ENCODE data around the gene AMPH. TPM values are rescaled to one million over a fixed set of nuclear protein-coding genes. Genes with fewer than 3 reads are reported as not detected.

The AMPH gene
- total RNA-seq: 10 to 100 TPM in 3 of 4 donors, under 1 TPM in 1; 0.51 to 19.6 (median 11.6) TPM

DNA sequence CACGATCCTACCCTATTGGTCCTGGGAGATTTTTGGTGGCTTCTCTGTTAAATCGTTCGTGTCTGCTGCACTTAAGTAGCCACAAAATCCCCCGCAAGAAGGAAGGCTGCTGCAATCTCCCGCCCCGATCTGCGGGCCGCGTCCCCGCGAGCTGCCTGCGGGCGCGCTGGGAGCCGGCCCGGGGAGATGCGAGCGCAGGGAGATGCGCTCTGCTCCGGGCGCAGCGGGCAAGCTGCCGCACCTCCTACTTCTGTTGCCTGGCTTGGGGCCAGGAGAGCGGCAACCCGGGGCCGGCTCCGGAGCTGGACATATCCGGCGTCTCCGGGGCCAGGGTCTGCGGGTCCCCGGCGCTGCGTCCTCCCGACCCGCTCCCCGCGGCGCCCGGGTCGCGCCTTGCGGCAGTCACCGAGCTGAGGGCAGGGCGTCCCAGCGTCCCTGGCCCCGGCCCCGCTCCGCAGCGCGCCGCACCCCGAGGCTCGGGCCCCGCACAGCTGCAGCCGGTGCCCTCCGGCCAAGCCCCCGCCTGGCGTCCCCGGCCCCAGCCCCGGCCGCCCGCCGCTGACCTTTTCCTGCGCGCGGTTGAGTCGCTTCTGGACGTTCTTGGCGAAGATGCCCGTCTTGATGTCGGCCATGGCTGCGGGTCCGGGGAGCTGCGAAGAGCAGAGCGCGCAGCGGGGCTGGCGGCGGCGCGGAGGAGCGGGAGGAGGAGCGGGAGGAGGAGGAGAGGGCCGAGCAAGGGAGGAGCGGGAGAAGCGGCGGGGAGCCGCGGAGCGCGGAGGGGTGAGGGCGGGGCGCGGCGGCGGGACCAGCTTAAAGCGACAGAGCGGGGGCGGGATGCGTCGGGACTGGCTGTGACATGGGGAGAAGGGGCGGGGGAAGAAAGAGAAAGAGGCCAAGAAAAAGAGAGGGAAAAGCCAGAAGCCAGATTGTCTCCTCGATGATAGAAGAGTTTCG lies at the start of gene AMPH:
Gene AMPH, minus strand, starts transcription at position 654 of the 954 bp plus-strand sequence. Its CDS starts 22 bp downstream, at position 632.
- no peaks in the 10 kb centered on the region for H3K9me3 ChIP-seq
- H3K4me3 ChIP-seq: peak within 1 kb of the TSS; percentile 33 to 34
- H3K27ac ChIP-seq: peak within 1 kb of the TSS; percentile 23 to 42
- intact Hi-C loops (cut with DNase I; ENCODE audit: low total_unique reads): no loop called here
- H3K4me1 ChIP-seq: no peaks in the 10 kb centered on the region
- TF ChIP-seq, protein P1, sequence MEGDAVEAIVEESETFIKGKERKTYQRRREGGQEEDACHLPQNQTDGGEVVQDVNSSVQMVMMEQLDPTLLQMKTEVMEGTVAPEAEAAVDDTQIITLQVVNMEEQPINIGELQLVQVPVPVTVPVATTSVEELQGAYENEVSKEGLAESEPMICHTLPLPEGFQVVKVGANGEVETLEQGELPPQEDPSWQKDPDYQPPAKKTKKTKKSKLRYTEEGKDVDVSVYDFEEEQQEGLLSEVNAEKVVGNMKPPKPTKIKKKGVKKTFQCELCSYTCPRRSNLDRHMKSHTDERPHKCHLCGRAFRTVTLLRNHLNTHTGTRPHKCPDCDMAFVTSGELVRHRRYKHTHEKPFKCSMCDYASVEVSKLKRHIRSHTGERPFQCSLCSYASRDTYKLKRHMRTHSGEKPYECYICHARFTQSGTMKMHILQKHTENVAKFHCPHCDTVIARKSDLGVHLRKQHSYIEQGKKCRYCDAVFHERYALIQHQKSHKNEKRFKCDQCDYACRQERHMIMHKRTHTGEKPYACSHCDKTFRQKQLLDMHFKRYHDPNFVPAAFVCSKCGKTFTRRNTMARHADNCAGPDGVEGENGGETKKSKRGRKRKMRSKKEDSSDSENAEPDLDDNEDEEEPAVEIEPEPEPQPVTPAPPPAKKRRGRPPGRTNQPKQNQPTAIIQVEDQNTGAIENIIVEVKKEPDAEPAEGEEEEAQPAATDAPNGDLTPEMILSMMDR (IDR thresholded peaks at IDR 0.05): no peak
- no peak for TF ChIP-seq POLR2A (IDR thresholded peaks at IDR 0.05)
- H3K27me3 ChIP-seq: no peaks in the 10 kb centered on the region
- DNase-seq: peak; percentile 40 to 65
- H3K36me3 ChIP-seq: no peaks in the 10 kb centered on the region

DNA sequence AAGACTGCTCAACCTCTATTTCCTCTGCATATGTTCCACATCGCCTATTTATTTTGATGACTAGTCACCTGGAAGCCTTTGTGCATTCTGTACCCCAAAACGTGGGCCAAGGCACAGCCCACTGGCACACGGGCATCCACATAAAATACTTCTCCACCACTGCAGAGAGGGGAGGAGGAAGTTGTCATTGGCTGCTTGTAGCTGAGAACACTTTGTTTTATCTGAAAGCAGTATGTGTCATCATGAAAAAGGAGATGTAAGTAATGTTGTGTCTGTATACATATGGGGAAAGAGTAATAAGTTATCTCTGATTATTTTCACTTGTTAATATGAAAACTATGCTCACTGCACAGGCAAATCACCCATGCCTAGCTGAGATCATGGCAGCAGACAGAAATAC lies 48.2 kb upstream of the AMPH start:
- no peak for DNase-seq

DNA sequence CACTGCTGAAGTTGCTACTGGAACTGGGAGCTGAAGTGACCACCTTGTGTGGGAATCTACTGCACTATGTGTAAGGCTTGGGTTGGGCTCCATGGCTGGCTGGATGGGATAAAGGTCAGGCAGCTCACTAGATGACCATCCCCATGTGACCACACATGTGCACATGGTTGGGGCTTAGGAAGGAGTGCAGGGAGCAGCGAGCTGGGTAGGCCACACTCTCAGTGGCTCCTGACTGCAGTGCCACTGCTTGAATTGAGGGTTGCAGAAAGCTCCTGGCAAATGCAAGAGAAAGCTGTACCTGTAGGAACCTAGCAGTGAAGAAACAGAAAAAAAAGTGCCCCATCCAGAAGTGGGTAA lies 47.5 kb upstream of the AMPH start:
- H3K36me3 ChIP-seq: no peaks in the 10 kb centered on the region
- TF ChIP-seq, protein P1 (IDR thresholded peaks at IDR 0.05): no peak
- no peak for TF ChIP-seq POLR2A (IDR thresholded peaks at IDR 0.05)
- H3K9me3 ChIP-seq: no peaks in the 10 kb centered on the region
- H3K27me3 ChIP-seq: no peaks in the 10 kb centered on the region
- intact Hi-C loops (cut with DNase I; ENCODE audit: low total_unique reads): no loop called here
- H3K4me1 ChIP-seq: no peaks in the 10 kb centered on the region
- no peak overlapping the region for H3K27ac ChIP-seq
- no peak for DNase-seq
- H3K4me3 ChIP-seq: no peak overlapping the region

More for the DNA sequence above, 48.2 kb upstream of the AMPH start:
- H3K27ac ChIP-seq: no peak overlapping the region
- H3K27me3 ChIP-seq: no peaks in the 10 kb centered on the region
- H3K36me3 ChIP-seq: no peaks in the 10 kb centered on the region
- no peaks in the 10 kb centered on the region for H3K9me3 ChIP-seq
- no peak for TF ChIP-seq POLR2A (IDR thresholded peaks at IDR 0.05)
- TF ChIP-seq, protein P1 (IDR thresholded peaks at IDR 0.05): no peak
- H3K4me1 ChIP-seq: no peaks in the 10 kb centered on the region
- no peak overlapping the region for H3K4me3 ChIP-seq
- intact Hi-C loops (cut with DNase I; ENCODE audit: low total_unique reads): no loop called here

DNA sequence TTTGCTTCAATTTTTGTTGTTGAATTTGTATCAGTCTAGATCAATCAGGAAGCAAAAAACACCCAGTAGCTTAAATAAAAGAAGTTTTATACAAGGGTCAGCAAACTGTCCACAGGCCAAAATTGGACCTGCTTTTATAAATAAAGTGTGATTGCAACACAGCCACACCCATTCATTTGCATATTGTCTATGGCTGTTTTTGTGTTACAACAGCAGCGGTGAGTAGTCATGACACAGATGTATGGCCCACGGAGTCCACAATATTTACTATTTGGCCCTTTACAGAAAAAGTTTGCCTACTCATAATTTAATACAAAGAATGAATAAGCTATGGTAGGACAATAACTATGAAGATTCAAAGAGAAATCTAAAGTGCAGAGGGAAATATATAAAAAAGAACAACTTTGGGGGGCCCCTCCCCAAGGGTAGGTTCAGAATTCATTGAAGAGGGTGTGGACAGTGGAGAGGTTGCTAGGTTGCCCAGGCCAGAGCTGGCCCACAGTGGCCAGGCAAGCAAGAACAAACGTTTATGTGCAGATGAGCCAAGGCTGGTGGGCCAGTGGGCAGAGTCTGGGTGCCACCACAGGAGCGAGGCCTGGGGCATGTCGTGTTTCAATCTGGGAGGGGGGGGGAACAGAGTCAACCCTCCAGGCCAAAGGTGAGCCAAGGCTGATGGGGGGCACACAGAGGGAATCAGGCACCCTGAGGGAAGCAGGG lies 47.0 kb upstream of the AMPH start:
- TF ChIP-seq, protein P1 (IDR thresholded peaks at IDR 0.05): no peak
- no peak for TF ChIP-seq POLR2A (IDR thresholded peaks at IDR 0.05)
- no peak for DNase-seq
- intact Hi-C loops (cut with DNase I; ENCODE audit: low total_unique reads): no loop called here
- no peaks in the 10 kb centered on the region for H3K4me1 ChIP-seq
- no peak overlapping the region for H3K27ac ChIP-seq
- H3K4me3 ChIP-seq: no peak overlapping the region
- no peaks in the 10 kb centered on the region for H3K27me3 ChIP-seq
- no peaks in the 10 kb centered on the region for H3K36me3 ChIP-seq
- H3K9me3 ChIP-seq: no peaks in the 10 kb centered on the region

All from uterus (tissue), 4 donors.